NCI-H774 (cell line): ENCODE results near the gene UBE3D.
"Not testable (repeated sequence)": the region's sequence is repeated elsewhere in the genome, so short reads cannot be mapped to it uniquely, and the experiment has no call there.

ENCODE experiments used
- DNase-seq: peaks from one replicate; lab custom pipeline; 2025; lab: John Stamatoyannopoulos, UW

UBE3D gene

GRCh38 chr6:83055366-83055964, 10.2 kb downstream of the UBE3D start:
- DNase-seq, result peak; percentile 70

- DNase-seq, result no peak
These were observed 12.0 kb downstream of the UBE3D start for GRCh38 chr6:83053678-83054077.

- peak; percentile 52 for DNase-seq
These were observed 14.1 kb downstream of the UBE3D start for GRCh38 chr6:83051377-83052172.

- DNase-seq, result no peak
These were observed 18.4 kb downstream of the UBE3D start for GRCh38 chr6:83047065-83047754.

GRCh38 chr6:83044091-83044768, 21.4 kb downstream of the UBE3D start:
- no peak for DNase-seq

GRCh38 chr6:83042467-83043053, 23.1 kb downstream of the UBE3D start:
- no peak for DNase-seq

- no peak for DNase-seq
These were observed 27.4 kb downstream of the UBE3D start for GRCh38 chr6:83038246-83038645.

- no peak for DNase-seq
These were observed 34.0 kb downstream of the UBE3D start for GRCh38 chr6:83031689-83032088.

- peak; percentile 27 for DNase-seq
These were observed 45.9 kb downstream of the UBE3D start for GRCh38 chr6:83019741-83020140.

- not testable (repeated sequence) for DNase-seq
These were observed 54.5 kb downstream of the UBE3D start for GRCh38 chr6:83011131-83011530.

GRCh38 chr6:83008626-83009025, 57.0 kb downstream of the UBE3D start:
- DNase-seq, result peak; percentile 30

- DNase-seq, result no peak
These were observed 59.3 kb downstream of the UBE3D start for GRCh38 chr6:83006270-83006905.

GRCh38 chr6:82996156-82996555, 69.5 kb downstream of the UBE3D start:
- no peak for DNase-seq

- DNase-seq, result no peak
These were observed 70.6 kb downstream of the UBE3D start for GRCh38 chr6:82995066-82995465.

- no peak for DNase-seq
These were observed 75.8 kb downstream of the UBE3D start for GRCh38 chr6:82989736-82990290.

- DNase-seq, result no peak
These were observed 76.7 kb downstream of the UBE3D start for GRCh38 chr6:82988930-82989351.

- no peak for DNase-seq
These were observed 77.7 kb downstream of the UBE3D start for GRCh38 chr6:82987951-82988350.

- DNase-seq, result no peak
These were observed 78.2 kb downstream of the UBE3D start for GRCh38 chr6:82987416-82987815.

- no peak for DNase-seq
These were observed 80.9 kb downstream of the UBE3D start for GRCh38 chr6:82984720-82985119.

- no peak for DNase-seq
These were observed 85.6 kb downstream of the UBE3D start for GRCh38 chr6:82980086-82980485.

- no peak for DNase-seq
These were observed 86.0 kb downstream of the UBE3D start for GRCh38 chr6:82979657-82980056.
